ENCODE results near the gene KCNN4.

KCNN4 gene

DNA sequence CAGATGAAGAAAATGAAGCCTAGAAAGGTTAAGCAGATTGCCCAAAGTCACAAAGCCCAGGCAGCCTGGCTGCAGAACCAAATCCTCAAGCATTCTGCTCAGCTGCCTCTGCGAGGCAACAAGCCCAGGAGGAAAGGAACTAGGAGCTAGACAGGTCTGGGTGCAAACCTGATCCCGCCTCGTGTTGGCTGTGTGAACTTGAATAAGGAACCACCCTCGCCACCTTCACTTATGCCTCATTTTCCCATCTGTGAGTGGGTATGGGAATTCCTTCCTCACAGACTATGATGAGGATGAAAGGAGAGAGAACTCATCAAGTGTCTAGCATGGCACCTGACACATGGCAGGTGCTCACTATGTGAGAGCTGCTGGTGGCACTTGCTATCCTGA lies 32.6 kb downstream of the KCNN4 start:
- no peak for DNase-seq

DNA sequence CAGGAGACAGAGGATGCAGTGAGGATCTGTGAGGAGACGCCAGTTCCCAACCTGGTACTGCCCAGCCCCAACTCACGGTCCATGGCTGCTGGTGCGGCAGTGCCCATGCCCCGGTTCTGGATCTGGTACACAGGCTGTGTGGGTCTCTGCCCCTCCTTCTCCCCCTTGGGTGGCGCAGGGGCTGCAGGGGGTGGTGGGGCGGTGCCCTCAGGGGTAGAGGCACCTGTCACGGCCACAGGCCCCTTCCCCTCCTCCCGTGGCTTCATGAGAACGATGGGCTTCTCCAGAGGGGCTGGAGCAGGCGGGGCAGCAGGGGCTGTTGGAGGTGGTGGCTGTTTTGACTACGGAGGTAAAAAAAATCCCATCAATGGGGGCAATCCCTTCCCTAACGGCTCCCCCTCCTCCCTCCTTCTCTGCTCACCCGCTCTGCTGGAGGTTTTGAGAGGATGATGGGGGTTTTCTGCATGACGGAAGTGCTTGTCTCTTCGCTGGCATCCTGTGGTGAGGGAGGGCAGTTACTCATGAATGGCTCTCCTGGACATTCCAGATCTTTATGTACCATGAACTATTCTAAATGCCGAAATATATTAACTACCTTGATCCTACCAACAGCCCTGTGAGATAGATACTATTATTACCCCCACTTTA lies 33.1 kb downstream of the KCNN4 start:
- DNase-seq = no peak

DNA sequence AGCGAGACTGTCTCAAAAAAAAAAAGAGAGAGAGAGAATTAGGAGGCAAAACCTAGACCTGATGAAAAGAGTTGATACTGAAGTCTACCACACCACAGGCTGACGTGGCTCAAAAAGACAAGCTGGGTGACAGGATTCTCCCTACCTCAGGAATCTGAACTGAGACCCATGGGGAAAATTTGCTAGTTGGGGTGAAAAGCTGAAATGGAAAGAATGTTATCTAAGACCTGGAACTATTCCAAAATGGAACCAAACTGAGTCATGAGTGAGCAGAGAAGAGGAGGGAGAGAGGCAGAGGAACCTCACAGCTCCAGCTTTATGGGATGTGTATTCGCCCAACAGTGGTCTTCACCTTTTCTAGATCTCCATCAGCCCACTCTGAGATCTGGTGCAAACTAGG lies 37.7 kb downstream of the KCNN4 start:
- no peak for DNase-seq

DNA sequence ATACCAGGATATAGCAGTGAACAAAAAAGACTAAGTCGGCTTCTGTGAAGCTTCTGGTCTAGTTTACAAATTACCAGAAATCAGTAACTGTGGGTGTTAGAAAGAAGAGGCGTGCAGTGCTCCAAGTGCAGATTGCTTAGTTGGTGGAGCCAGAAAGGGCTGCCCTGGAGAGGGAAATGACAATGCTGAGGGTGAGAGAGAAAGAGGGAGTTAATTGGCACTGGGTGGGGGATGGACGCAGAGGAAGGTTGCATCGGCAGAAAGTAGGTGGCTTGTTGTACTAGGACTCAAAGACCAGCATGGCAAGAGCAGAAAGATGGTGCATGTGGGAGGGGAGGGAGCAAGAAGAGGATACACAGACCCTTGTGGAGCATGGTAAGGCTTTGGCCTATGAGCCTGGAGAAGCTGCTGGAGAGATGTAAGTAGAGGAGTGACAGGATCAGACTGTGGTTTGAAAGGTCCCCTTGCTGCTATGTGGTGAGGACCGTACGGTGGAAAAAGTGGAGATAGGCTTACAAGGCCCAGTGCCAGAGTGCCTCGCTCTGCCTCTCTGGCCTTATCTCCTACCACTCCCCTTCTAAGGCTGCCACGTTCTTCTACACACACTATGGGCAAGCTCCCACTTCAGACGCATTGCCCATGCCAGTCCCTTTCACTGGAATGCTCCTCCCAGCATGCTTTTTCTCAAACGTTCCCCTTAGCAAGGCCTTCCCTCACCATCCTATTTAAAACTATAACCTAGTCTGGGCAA lies 39.5 kb downstream of the KCNN4 start:
- DNase-seq = no peak

DNA sequence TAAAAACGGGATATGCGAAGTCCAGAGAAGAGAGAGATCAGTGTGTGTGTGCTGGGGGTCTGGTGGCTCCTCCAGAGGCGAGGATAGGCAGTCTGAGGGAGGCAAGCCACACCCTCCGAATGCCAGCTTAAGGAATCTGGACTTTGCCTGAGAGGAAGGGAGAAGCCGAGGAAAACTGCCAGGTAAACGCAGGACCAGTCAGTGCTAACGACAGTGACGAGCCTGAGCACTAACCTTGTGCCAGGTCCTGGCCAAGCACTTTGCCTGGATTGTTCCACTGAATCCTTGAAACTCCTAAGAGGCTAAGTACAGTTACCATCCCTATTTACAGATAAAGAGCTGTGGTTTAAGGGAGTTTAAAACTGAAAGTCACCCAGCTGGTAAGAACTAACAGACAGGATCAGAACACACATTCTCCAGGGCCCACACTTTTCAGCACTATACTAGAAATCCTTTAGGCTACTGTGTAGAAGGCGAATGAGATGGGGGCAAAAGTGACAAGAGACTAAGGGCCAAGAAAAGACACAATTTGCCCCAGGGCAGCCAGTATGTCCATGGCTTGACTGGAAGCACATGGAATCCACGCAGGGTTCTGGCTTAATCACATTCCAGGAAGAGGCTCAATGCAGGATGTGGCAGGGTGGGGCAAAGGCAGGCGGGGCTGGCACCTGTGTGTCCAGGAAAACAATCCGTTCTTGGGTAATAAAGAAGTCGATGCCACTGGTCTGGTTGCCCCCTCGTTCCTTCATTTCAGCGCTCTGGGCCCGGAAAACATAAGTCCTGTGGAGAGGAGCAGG lies 41.1 kb downstream of the KCNN4 start:
- no peak for DNase-seq

DNA sequence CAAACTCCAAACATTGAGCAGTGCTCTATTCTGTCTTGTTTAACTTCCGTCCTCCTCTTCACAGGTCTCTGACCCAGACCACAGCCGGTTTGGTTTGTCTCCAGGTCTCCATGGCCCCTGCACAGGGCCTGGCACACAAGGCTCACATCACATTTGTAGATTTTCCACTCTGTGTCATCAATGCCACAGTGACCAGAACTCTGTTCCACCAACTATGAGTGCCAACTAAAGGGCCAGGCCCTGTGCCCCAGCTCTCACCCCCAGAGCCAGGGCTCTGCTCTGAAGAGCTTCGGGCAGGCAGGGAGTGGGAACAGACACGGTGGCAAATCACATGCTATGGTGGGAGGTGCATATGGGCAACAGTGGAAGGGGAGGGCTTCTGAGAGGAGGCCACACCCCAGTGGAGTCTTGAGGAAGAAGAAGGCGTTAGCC lies 42.0 kb downstream of the KCNN4 start:
- DNase-seq = no peak

DNA sequence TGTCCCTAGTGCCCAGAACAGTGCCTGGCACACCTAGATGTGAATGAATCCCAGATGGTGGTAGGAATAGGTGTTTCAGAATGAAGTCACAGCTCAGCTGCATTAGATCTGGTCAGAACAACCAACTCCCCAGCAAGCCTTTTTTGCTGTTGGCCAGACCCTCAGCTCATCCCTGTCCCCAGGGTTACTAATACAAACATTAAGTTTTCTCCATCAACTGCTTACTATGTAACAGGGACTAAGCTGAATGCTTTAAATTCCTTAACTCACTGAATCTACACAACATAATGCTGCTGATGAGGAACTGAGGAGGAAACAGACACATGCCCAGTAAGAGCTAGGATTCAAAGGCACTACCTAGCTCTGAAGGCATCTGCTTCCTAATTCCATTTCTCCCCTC lies 44.8 kb downstream of the KCNN4 start:
- DNase-seq = no peak

DNA sequence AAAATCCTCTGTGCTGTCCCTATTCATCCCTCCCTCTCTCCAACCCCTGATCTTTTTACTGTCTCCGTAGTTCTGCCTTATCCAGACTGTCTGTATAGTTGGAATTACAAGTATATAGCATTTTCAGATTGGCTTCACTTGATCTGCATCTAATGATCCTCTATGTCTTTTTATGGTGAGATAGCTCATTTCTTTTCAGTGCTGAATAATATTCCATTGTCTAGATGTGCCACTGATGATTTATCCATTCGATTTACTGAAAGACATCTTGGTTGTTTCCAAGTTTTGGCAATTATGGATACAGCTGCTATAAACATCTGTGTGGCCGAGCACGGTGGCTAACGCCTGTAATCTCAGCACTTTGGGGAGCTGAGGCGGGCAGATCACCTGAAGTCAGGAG lies 45.8 kb downstream of the KCNN4 start:
- DNase-seq = no peak

DNA sequence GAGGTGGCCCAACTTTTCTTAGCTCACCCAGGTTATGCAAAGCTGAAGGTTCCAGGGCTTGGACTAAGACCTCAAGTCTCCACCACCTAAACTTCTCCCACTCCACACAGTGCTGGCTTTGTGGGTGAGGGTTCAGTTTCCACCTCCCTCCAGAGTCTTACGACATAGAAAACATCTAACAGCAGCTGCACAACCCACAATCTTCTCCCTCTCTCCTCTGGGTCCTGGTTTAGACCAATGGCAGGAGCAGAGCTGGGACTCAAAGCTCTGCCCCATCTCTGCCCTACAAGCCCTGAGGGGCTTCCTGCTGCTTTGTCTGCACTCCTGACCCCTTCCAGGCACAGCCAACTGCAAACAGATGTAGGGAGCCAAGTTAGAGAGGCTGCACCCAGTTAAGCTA lies 48.9 kb downstream of the KCNN4 start:
- DNase-seq = no peak

DNA sequence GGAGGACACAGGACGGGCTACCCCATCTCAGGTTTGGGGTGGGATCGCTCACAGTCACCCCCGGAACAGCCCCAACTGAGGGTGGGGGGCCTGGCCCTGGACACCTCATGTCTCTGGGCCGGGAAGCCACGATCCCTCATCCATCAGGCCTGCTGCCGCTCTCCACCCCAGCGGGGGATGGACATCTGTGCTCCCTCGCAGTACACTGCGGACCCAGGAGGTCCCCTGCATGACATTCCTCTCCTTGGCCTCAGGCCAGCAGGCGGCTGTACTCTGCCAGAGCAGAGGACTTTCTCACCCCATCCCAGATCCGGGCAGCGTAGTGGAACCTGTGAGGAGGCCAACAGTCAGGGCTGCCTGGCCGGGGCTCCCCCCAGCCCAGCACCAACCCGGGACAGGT lies 49.4 kb downstream of the KCNN4 start:
- DNase-seq = no peak

DNA sequence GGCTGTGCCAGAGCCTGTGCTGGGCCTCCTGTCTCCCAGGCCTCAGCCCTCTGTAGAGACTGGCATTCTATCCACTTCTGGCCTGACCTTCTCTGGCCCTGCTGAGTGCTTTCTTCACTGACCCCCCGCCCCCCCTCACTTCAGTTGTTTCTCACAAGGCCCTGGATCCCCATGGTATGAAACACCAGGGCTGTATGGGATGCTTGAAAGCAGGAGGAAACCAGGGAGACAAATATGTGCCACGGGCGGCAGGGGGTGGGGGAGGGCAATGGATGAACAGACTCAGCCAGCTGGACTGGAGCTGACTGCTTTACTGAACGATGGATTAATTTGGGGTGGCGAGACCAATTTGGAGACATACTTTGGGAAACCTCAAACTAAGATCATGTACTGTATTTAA lies 50.9 kb downstream of the KCNN4 start:
- DNase-seq = no peak

DNA sequence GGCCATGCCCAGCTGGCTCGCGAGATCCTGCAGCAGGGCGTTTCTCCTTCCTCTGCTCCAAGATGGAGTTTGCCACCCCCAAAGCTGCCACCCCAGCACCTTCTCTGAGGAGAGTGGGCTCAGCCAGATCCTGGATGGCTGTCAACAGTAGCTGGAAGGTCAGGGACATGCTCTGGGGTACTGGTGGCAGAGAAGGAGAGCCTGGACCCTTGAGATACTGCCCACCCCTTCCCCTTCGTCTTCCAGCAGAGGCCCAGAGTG lies 53.2 kb downstream of the KCNN4 start:
- DNase-seq = no peak

DNA sequence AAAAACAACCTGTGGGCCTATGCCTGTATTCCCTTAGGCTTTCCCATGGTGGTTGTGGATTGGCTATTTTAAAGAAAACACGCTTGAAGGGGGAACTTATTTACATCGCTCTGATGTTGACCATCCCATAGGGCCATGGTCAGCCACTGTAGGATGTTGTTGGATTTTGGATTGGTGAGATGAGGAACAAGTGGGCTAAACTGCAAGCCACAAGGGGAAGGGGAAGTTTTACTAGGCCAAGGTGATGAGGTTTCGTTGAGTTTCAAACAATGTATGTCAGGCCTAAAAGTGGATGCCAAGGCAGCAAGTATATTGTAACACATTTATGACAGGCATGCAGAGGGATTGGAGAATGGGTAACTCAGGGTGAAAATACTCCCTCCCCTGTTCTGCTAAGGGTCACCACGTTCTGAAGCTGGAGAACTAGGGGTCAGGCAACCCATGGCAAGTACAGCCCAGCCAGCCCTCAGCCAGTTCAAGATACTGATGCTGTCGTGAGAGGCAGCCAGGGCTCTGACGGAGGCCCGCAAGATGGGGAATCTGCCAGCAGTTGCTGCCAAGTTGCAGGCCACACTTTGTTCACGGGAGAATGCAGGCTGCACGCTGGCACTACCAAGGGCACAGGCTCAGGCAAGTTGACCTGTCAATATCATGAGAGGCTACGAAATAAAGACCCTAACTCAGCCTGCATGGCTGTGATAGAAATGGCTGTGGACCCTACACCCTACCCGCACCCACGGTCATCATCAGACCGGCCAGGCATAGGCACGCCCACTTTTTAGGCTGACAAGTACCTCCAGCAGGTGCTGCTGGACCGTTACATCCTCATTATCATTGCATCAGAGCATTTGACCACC lies 53.8 kb downstream of the KCNN4 start:
- DNase-seq = no peak

DNA sequence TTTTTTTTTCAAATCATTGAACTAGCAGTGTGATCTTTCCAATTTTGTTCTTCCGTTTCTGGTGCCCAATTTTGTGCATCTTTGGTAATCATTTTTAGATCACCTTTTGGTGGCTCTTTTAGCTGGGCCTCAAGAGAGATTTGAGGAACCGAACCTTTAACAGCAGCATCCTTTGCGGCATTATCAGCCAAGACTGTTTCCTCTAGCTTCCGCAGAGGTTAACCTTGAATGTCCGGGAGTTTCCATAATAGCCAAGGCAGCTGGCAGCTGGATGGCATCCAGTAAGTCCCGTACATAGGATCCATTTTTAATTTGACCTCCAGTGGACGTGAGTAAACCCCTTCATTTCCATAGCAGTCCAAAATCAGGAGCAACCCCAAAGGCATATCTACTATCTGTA lies 55.3 kb downstream of the KCNN4 start:
- DNase-seq = no peak

DNA sequence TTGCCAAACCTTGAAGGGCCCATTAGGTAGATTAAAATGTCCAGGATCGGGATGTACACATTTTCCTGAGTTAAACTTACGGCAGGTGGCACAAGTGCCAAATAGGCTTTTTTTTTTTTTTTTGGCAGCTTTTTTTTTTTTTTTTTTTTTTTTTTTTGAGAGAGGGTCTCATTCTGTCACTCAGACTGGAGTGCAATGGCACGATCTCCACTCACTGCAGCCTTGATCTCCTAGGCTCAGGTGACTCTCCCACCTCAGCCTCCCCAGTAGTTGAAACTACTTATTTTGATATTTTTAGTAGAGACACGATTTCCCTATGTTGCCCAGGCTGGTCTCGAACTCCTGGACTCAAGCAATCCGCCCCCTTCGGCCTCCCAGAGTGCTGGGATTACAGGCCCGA lies 55.9 kb downstream of the KCNN4 start:
- DNase-seq = no peak

DNA sequence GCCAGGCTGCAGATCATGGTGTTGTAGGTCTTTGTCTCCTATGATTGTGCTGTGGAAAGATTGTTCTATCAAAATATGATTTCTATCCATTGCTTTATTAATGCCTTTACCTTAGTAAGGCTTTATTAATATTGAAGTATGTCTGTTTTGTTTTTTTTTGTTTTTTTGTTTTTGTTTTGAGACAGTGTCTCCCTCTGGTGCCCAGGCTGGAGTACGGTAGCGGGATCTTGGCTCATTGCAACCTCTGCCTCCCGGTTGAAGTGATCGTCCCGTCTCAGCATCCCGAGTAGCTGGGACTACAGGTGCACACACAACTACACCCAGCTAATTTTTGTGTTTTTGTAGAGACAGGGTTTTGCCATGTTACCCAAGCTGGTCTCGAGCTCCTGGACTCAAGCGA lies 57.2 kb downstream of the KCNN4 start:
- DNase-seq = no peak

DNA sequence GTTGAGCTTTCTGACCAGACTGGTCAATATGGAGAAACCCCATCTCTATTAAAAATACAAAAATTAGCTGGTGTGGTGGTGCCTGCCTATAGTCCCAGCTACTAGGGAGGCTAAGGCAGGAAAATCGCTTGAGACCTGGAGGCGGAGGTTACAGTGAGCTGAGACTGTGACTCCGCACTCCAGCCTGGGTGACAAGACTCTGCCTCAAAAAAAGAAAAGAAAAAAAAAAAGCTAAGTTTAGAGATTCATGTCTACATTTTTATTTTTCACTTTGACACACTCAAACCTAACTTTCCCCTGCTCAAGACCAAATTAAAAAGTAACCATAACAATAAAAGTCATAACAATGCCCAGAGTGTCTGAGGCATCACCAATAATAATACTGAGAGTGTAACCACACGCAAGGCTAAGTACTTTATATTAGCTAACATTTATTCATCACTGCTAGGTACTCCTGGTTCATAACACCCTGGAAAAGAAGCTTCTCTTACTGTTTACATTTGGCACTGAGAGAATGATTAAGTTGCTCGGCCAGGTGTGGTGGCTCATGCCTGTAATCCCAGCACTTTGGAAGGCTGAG lies 59.2 kb downstream of the KCNN4 start:
- DNase-seq = no peak

DNA sequence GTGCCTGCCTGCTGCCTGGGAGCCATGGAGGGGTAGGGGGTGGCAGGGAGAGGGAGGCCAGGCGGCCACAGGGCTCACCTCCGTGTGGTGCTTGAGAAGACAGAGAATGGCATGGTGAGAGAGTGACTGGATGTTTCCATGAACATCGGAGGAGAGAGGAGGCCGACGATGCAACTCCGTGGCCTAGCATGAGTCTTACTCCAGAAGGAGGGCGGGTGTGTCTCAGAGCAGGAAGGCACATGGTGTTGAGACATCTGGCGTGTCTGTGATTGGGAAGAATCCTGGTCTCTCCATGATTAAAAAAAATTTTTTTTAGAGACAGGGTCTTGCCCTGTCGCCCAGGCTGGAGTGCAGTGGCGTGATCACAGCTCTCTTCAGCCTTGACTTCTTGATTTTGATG lies 59.8 kb downstream of the KCNN4 start:
- DNase-seq = no peak

DNA sequence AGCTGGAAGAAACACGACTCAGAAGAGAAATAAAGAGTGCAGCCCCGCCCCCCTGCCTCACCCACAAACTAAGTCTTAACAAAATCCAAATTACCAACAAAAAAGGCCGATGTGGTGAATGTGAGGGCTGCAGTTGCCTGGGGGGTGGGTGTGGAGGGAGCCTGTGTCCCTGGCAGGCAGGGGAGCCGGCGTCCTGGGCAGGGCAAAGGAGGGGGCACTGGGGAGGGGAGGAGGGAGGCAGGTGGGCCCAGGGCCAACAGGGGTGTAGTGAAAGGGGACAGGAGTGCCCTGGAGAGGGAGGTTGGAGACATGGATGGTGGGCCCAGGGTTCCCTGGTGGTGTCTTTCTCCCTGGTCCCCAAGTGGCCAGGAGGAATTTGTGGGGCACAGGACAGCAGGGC lies 60.9 kb downstream of the KCNN4 start:
- no peak for DNase-seq

DNA sequence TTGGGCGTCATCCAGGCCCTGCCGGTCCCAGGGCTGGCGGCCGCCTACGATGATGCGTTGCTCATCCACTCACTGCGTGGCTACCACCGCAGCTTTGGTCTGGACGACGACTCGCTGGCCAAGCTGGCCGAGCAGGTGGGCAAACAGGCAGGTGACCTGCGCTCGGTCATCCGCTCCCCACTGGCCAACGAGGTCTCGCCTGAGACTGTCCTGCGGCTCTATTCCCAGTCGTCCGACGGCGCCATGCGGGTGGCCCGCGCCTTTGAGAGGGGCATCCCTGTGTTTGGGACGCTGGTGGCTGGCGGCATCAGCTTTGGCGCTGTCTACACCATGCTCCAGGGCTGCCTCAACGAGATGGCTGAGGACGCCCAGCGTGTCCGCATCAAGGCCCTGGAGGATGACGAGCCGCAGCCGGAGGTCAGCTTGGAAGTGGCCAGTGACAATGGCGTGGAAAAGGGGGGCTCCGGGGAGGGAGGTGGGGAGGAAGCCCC lies 61.4 kb downstream of the KCNN4 start:
- DNase-seq = no peak

DNA sequence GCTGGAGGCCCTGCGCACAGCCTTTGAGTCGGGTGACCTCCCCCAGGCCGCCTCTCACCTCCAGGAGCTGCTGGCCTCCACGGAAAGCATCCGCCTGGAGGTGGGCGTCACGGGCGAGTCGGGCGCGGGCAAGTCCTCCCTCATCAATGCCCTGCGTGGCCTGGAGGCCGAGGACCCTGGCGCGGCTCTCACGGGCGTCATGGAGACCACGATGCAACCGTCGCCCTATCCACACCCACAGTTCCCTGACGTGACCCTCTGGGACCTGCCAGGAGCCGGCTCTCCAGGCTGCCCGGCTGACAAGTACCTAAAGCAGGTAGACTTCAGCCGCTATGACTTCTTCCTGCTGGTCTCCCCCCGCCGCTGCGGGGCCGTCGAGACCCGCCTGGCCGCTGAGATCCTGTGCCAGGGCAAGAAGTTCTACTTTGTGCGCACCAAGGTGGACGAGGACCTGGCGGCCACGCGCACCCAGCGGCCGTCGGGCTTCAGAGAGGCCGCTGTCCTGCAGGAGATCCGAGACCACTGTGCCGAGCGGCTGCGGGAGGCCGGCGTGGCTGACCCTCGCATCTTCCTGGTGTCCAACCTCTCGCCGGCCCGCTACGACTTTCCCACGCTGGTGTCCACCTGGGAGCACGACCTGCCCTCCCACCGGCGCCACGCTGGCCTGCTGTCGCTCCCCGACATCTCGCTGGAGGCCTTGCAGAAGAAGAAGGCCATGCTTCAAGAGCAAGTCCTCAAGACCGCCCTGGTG lies 62.0 kb downstream of the KCNN4 start:
- DNase-seq = no peak
